ENCODE results near the gene COX14.

GRCh38 chr12:50167049-50167828, 55.2 kb downstream of the COX14 start, which contains the start of gene CERS5:
- TF ChIP-seq POLR2AphosphoS5 (IDR thresholded peaks at IDR 0.05; ENCODE audit: low read depth, low read length) (peak; percentile 53; the same call in 1 of the 2 replicates), POLR2A (IDR thresholded peaks at IDR 0.05; ENCODE audit: low read depth, low read length) (peak; percentile 79; the same call in 1 of the 2 replicates)
